HG03135 (cell line): Measurements from ENCODE around the gene QRICH2.
"Not testable (repeated sequence)": the region's sequence is repeated elsewhere in the genome, so short reads cannot be mapped to it uniquely, and the experiment has no call there.

ENCODE experiments used
- ATAC-seq: cut with Tn5 transposase; IDR thresholded peaks from one replicate; pipeline ENCODE4 v1.9.1; 2021; ENCODE audit warnings: mild to moderate bottlenecking, moderate library complexity; ENCODE audit not compliant: unreplicated experiment

Gene QRICH2

GRCh38 chr17:76327696-76328095 lies 19.6 kb upstream of the QRICH2 start:
- no peak for ATAC-seq

DNA sequence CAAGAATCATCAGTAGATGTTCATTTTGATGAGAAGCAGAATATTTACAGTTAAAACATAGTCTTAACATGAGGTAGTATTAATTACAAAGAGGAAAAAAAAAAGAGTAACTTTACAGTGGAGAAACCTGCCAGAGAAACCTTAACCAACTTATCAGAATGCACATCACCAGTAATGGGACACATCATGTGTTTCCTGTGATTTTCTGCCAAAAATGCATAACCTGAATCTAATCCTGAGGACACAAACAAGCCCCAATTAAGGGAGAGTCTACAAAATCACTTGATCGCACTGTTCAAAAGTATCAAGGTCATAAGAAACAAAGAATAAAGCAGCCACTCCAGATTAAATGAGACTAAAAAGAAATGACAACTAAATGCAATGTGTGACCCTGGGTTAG lies 18.2 kb upstream of the QRICH2 start:
- no peak for ATAC-seq

DNA sequence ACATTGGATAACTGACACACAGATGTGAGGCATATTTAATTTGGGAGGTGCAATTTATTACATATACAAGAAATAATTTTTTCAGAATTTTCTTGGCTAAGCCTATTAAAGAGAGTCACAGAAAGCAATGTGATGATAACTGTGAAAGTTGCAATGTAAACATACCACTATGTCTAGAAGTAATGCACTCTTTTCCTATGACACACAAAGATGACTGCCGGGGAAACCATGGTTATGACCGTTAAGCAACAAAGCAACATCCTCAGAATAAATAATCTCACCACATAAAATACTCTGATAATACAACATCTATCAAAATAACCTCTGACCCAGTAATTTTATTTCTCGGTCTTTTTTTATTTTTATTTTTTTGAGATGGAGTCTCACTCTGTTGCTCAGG lies 10.5 kb upstream of the QRICH2 start:
- no peak for ATAC-seq

DNA sequence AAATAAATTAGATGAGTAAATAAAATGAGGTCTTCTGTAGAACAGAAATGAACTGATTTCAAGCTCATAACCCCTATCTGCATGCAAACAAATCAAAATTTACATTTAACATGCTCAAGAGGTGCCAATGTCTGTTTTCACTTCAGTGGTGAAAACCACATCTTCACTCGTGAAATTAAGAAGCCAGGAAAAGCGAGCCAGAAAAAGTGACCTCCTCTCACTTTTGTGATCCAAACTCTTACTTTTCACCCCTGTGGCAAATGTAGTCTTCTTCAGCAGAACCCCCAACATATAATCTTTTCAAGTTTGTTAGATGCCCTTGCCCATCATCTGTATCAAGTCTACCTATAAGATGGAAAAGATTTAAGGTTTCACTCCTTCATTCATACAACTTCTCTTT lies 9.5 kb upstream of the QRICH2 start:
- no peak for ATAC-seq

DNA sequence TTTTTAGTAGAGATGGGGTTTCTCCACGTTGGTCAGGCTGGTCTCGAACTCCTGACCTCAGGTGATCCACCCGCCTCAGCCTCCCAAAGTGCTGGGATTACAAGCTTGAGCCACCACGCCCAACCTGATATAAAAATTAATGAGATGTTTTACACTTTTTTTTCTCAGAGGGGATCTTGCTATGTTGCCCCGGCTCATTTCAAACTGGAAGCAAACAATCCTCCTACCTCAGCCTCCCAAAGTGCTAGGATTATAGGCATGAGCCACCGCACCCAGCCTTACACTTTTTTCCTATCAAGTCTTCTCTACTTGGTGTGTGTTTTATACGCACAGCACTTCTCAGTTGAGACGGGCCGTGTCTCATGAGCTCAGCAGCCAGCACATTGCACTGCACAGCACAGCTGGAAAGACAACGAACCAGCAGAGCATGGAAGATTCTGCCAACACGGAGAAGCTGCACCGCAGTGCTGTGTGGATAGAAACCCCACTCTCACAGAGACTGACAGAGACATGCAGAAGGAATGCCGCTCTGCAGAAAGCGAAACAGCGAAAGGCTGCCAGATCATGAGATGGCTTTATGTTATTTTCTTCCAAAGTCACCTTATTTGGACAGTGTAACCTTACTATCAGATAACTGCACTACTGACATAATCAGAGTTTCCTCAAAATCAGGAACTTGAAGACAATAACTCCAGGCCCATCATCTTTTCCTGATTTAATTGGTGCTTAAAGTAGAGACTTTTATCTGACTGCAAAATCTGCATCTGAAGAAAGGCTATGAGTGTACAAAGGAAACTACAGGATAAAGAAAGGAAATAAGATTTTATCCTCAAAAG lies 6.5 kb upstream of the QRICH2 start:
- ATAC-seq: no peak

DNA sequence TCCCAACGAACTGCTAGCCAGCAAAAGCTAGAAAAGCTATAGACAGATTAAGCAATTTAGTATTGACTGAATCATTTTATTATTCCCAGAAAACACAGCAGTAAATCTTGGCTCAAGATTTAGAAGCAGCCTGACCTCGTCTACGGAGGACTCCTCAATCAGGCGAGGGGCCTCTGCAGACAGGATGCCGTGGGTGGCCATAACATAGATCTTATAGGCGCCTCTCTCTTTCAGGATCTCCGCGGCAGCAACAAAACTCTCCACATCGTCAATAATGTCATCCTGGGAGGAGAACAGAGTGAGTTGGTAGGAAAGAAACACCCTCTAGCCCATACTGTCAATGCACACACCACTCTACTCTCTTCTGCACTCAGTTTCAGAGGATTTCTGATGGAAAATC lies 4.7 kb upstream of the QRICH2 start:
- no peak for ATAC-seq

DNA sequence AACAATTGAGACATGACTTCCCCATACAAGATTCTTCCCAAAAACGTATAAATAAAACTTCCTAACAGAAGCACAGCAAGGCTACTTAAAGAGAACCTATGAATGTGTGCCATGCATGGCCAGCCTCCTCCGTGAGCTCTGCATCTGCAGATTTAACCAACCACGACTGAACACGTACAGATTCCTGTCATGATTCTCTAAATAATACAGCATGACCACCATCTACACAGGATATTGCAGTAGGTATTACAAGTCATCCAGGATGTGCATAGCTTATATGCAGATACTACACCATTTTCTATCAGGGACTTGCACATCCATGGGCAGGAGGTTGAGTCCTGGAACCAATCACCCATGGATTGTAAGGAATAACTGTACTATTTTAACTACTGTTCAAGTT lies 1.4 kb upstream of the QRICH2 start:
- ATAC-seq: no peak

DNA sequence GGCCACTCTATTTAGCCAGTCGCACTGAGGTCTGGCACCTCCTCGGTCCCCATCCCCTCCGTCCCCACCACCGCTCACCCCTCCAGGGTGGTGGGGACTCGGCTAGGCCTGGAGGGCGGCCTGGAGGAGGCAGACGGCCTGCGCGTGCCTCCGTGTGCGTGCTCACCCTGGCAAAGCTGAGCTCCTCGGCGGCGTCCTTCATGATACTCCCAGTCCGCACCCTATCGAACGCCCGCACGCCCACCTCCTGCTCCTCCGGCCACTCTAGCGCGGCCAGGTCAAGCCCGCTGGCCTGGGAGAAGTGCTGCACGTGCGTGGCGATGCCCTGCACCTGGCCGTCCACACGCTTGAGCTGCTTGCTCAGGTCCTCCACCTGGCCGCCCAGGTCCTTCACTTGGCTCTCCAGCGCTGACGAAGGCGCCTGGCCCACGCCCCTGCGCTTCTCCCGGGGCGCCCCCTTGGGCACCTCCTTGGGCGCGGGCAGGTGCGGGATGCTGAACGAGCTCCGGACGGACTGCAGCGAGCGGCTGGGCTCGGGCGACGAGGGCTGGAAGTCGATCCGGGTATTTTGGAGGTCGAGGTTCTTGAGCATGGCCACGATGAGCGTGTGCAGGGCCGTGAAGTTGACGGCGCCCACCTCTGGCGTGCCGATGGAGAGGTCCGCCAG lies 644 bp downstream of the QRICH2 start:
- no peak for ATAC-seq

- not testable (repeated sequence) for ATAC-seq
Measured at GRCh38 chr17:76305135-76305454, 3.0 kb downstream of the QRICH2 start.

DNA sequence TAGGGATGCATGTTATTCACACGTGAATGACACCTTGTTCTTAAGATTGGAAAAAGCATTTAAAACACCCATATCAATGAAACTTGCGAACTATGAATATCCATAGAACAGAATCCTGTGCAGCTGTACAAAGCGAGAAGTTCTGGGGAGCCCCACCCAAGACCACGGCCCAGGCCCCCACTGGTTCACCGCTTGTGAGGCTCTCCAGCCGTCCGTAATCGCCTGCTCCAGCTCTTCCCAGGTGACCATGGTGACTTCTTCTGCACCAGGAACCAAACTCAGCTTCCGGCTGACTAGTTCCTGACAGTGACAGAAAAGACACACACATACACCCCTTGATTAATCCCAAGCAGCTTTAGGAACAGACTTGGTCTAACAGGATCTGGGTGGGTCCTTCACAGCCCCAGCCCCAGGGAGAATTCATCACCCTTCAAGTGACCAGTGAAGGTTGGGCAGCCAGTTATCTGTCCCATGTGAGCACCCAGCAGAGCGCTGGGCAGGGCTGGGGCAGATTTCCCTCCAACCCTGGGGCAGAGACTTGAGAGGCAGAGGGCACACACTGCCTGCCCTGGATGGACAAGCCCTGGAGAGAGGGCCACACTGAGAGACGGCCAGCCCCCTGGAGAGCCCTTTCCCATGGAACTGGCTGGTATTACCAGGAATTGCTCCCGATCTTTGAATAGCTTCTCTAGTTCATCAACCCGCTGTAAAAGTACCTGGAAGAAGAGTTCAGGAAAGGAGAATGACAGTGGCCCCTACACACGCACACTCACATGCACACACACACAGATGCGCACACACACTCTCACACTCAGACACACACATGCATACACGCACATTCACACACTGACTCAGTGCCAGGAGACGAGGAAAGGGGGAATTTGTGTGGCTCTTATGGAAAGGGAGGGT lies 3.6 kb downstream of the QRICH2 start:
- no peak for ATAC-seq

GRCh38 chr17:76297436-76297835 lies 10.6 kb downstream of the QRICH2 start:
- ATAC-seq: no peak

GRCh38 chr17:76296889-76297288 lies 11.2 kb downstream of the QRICH2 start:
- ATAC-seq: no peak

DNA sequence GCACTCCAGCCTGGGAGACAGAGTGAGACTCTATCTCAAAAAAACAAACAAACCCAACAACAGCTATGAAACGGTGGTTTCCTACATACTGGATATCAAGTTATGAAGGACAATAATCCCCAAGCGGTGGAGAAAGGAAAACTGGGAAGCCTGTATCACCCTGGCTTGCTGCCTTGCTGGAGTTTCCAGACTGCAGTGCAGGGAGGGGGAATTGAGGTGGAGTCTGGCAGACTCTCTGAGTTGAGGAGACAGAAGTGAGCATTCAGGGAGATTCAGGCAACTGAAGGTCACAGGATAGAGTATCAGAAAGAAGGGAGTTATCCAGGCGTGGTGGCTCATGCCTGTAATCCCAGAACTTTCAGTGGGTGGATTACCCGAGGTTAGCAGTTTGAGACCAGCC lies 11.9 kb downstream of the QRICH2 start:
- no peak for ATAC-seq

DNA sequence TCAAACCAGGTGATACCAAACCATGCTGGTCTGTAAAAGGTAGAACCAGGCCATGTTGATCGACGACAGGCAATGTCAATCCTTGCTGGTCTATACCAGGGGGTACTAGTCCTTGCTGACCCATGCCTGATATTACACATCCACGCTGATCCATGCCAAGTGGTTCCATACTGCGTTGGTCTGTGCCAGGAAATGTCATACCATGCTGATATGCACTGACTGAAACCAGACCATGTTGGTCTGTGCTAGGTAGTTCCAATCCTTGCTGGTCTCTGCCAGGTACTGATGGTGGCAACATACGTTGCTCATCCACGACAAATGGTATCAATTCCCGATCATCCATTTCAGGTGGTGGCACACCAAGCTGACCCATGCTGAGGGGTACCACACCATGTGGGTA lies 15.0 kb downstream of the QRICH2 start:
- ATAC-seq: no peak

DNA sequence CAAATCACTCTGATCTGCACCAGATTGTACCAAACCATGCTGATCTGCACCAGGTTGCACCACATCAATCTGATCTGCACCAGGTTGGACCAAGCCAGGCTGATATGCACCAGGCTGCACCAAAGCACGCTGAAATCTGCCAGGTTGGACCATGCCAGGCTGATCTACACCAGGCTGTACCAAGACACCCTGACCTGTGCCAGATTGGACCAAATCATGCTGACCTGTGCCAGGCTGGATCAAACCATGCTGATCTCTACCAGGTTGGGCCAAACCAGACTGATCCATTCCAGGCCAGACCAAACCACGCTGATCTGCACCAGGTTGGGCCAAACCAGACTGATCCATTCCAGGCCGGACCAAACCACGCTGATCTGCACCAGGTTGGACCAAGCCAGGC lies 15.5 kb downstream of the QRICH2 start:
- ATAC-seq: no peak

- ATAC-seq: no peak
Measured at GRCh38 chr17:76281573-76282371, 26.3 kb downstream of the QRICH2 start.

DNA sequence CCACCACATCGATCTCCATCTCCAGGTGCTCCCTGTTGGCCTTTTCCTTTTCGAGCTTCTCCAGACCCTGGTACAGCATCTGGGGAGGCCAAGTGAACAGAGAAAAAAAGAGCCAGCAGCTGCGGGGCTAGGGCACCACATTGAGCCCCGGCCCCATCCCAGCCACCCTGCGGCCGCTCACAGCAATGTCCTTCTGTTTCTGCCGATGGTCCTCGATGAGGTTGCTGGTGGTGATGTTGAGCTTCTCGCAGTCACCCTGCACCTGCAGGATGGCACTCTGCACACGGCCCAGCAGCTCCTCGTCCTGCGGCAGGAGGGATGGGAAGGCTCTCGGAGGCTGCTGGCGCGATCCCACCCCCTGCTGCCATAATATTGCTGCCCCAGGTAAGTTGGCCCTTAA lies 27.4 kb downstream of the QRICH2 start:
- ATAC-seq: no peak

DNA sequence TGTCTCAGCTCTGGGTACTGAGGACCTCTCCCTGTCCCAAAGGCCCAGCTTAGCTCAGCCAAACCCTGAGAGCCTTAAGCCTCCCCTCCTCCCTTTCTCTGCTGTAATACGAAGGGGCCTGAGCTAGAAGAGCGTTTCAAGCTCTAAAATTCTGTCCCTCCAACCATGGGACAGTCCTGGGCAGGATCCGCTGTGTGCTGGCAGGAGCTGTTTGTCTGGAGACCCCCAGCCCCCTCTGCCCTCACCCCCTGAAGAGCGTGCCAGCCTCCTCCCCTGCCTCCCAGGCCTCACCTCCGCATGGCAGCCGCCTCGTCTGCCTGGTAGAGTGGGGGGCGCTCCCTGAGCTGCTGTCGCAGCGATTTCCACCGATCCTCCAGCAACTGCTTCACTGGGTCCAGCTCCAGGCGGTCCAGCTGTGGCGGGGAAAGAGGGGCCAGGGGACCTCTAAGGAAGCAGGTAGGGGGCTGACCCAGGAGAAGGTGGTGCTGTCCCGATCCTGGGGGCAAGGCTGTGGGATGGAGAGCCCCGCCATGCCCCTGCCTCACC lies 28.3 kb downstream of the QRICH2 start:
- ATAC-seq: no peak

DNA sequence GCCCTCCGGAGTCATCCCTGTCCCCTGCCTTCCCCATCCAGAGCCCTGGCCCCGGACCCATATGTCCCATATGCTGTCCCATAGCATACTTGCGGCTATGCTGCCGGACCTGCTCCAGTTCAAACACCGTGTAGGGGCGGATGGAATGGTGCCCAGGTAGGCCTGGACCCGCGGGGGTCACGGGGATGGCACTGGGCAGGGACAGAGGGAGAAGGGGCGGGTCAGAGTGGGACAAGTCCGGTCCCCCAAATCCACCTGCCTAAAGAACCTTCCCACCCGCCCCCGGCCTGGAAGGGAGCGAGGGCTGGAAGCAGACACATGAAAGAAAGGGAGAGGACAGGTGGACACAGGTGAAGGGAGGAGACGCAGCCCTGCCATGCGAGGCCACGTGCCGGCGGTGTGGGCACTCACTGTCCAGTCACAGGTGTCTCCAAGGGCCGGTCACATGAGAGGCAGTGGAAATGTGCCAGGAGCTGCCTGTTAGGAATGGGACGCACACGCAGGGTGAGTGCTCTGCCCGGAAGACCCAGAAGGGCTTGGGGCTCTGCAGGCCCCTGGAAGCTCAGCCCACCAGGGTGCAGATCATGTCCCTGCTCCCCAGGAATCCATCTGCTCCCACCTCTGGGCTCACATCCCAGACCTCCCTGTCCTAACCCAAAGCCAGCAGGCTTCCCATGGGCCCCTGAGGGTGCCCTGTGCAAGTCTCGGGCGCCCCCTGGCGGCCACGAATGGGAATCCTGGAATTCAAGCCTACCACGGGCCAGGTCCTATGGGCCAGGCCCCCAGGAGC lies 28.9 kb downstream of the QRICH2 start:
- ATAC-seq: peak; percentile 54
